HFFc6 (cell line): ENCODE data around the gene PHKA2. TPM values are rescaled to one million over a fixed set of nuclear protein-coding genes. Genes with fewer than 3 reads are reported as not detected.

Source experiments
- DNase-seq: peaks from one replicate; pipeline ENCODE4 v3.0.0-alpha.2; 2018
- H3K27ac Mint-ChIP-seq: 2 replicates; pipeline ENCODE4 v1.8.0; 2020; ENCODE audit warnings: mild to moderate bottlenecking, mixed read lengths
- H3K27me3 Mint-ChIP-seq: 2 replicates; pipeline ENCODE4 v1.8.0; 2021; ENCODE audit warnings: mild to moderate bottlenecking, moderate library complexity, mixed read lengths; ENCODE audit not compliant: insufficient read depth
- H3K36me3 Mint-ChIP-seq: 2 replicates; pipeline ENCODE4 v1.8.0; 2021; ENCODE audit warnings: low read depth, mixed read lengths
- H3K4me1 Mint-ChIP-seq: 2 replicates; pipeline ENCODE4 v1.8.0; 2020; ENCODE audit warnings: low read depth, mixed read lengths
- H3K4me3 Mint-ChIP-seq: 2 replicates; pipeline ENCODE4 v1.8.0; 2020; ENCODE audit warnings: mild to moderate bottlenecking, moderate library complexity, mixed read lengths
- H3K9me3 Mint-ChIP-seq: 2 replicates; pipeline ENCODE4 v1.8.0; 2020; ENCODE audit warnings: mild to moderate bottlenecking, mixed read lengths
- total RNA-seq, 6 experiments: library from RNA; stranded (reverse); fragmentation: NEBNext Ultra II Directional; extraction: Animal tissue kit (Norgen Biotek cat#: 25700); gene quantifications; 2 replicates in 1 of 6; 3 replicates in 5 of 6; pipeline ENCODE4 v1.2.3, GENCODE V29; 2021
- TF ChIP-seq, protein P1 (sequence below): fragments of 200-600 bp; sonication (generic); IDR thresholded peaks from 2 replicates; pipeline ENCODE4 v1.5.0; 2021; ENCODE audit warnings: antibody characterized with exemption, mild to moderate bottlenecking

The PHKA2 gene
- total RNA-seq, 6 experiments from 2014 or later = 12.2 to 18.2 (median 16.9) TPM

DNA sequence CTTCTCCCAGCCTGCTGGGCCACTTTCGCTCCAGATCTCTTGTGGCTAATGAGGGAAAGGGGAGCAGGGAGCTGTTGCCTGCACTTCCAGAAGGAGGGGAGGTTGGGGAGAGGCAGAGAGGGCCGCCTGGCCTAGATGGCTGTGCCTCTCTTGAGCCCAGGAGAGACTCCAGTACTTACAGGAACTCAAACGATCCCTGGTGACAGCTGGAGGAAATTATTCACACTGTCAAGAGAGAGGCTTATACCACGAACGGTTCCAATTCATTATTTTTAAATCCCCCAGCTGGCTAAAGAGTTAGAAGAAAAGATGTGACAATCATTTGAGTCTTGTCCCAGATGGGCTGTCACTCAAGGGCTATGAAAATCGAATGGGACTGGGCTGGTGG is 96.1 kb downstream of the PHKA2 start:
- Mint-ChIP-seq H3K36me3 (no peaks in the 10 kb centered on the region), H3K27me3 (no peaks in the 10 kb centered on the region; the same call in 1 of the 2 replicates), H3K27ac (no peak overlapping the region), H3K9me3 (no peaks in the 10 kb centered on the region), H3K4me3 (no peak overlapping the region), H3K4me1 (peaks cover 18% of the 10 kb centered on the region)
- DNase-seq = no peak
- TF ChIP-seq, protein P1, sequence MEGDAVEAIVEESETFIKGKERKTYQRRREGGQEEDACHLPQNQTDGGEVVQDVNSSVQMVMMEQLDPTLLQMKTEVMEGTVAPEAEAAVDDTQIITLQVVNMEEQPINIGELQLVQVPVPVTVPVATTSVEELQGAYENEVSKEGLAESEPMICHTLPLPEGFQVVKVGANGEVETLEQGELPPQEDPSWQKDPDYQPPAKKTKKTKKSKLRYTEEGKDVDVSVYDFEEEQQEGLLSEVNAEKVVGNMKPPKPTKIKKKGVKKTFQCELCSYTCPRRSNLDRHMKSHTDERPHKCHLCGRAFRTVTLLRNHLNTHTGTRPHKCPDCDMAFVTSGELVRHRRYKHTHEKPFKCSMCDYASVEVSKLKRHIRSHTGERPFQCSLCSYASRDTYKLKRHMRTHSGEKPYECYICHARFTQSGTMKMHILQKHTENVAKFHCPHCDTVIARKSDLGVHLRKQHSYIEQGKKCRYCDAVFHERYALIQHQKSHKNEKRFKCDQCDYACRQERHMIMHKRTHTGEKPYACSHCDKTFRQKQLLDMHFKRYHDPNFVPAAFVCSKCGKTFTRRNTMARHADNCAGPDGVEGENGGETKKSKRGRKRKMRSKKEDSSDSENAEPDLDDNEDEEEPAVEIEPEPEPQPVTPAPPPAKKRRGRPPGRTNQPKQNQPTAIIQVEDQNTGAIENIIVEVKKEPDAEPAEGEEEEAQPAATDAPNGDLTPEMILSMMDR = no peak

DNA sequence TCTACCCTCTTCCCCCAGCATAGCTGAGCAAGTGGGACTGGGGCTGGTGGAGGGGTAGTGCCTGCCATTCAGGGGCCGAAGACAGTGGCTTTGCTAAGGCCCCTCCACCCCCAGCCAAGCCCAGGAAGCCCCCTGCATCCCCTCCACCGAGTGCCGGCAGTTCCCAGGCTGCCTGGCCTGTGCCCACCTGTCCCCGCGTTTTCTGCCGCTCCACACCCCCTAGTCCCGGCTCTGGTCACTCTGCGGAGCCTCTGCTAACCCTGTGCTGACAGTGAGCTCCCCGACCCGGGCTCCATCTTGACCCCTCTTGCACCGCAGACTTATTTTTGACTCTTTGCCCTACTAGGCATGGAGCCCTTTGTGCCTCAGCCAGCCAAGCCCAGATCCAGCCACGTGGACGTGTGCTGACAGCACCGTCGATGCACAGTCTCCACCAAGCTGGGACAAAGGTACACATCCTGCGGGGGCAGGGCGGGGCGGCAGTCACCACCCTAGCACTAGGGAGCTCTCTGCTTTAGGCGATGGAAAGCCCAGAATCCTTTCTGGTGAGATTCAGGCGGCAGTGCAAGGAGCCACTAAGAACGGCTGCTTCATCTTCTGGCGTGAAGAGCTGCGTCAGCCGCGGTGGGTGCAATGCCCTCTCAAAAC is 96.6 kb downstream of the PHKA2 start:
- H3K27ac Mint-ChIP-seq = no peak overlapping the region
- no peak for DNase-seq
- TF ChIP-seq, protein P1 = no peak
- no peaks in the 10 kb centered on the region; the same call in 1 of the 2 replicates for H3K27me3 Mint-ChIP-seq
- H3K36me3 Mint-ChIP-seq = no peaks in the 10 kb centered on the region
- peaks cover 18% of the 10 kb centered on the region for H3K4me1 Mint-ChIP-seq
- 0 out of 2 replicates have a peak, but pooled peaks cover 2% of the 10 kb centered on the region for H3K9me3 Mint-ChIP-seq
- H3K4me3 Mint-ChIP-seq = peak overlapping the region; percentile 85; the same call in 1 of the 2 replicates

DNA sequence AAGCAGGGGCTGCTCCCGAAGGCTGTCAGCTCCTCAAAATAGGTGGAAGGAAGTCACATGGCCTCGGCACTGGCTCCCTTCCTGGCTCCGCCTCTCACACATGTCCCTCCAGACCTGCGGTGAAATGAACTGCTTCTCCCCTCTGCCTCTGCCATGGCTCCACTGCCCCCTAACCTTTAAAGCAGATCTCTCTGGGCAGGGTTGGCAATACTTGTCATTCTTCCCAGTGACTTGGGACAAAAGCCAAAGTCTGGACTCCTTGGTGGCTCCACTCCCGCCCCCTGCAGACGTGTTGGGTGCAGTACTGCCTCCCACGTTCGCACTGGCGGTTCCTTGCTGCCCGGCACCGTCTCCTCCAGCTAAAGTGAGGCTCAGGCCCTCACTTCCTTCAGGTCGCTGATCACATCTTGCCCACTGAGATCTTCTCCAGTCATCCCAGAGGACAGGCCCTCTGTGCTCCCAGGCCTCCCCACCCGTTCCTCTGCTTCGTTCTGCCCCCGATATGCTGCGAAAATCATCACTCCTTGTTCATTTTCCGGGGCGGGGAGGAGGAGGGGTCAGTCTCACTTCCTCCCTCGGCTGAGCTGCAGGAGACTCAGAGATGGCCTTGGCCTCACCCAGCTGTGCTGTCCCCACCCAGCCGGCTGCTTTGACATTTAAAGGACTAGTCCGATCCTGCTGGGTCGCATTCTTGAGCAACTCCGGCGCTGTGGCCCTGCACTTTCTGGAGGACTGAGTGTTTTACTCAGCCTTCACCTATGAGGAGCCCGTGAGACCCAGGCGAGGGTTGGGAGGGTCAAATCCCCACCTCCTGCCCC is 97.4 kb downstream of the PHKA2 start:
- H3K27ac Mint-ChIP-seq = peak overlapping the region; percentile 80

DNA sequence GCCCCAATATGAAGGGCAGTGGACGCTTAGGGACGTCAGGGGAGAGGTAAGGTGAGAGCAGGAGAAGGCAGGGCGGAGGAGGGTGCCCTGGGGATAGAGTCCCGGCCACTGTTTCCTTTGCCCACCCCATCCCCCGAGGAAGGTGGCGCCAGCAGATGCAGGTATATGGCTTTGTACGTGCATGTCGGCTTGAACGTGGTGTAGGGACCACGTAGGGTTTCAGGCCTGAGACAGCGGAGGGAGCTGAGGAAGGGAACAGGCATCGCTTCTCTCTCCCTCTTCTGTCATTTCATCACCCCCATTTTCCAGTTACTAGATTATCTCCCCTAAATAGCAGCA is 97.9 kb downstream of the PHKA2 start:
- TF ChIP-seq, protein P1 = no peak
- Mint-ChIP-seq H3K4me1 (peaks cover 18% of the 10 kb centered on the region), H3K27ac (peak overlapping the region; percentile 80; the same call in 1 of the 2 replicates), H3K36me3 (no peaks in the 10 kb centered on the region), H3K9me3 (0 out of 2 replicates have a peak, but pooled peaks cover 4% of the 10 kb centered on the region), H3K27me3 (no peaks in the 10 kb centered on the region; the same call in 1 of the 2 replicates), H3K4me3 (peak overlapping the region; percentile 85)
- DNase-seq = no peak

More for the DNA sequence above, 97.4 kb downstream of the PHKA2 start:
- H3K9me3 Mint-ChIP-seq = 0 out of 2 replicates have a peak, but pooled peaks cover 4% of the 10 kb centered on the region
- peaks cover 18% of the 10 kb centered on the region for H3K4me1 Mint-ChIP-seq
- DNase-seq = peak; percentile 13
- H3K4me3 Mint-ChIP-seq = peak overlapping the region; percentile 85
- TF ChIP-seq, protein P1 = peak; percentile 70
- no peaks in the 10 kb centered on the region for H3K36me3 Mint-ChIP-seq
- no peaks in the 10 kb centered on the region; the same call in 1 of the 2 replicates for H3K27me3 Mint-ChIP-seq

DNA sequence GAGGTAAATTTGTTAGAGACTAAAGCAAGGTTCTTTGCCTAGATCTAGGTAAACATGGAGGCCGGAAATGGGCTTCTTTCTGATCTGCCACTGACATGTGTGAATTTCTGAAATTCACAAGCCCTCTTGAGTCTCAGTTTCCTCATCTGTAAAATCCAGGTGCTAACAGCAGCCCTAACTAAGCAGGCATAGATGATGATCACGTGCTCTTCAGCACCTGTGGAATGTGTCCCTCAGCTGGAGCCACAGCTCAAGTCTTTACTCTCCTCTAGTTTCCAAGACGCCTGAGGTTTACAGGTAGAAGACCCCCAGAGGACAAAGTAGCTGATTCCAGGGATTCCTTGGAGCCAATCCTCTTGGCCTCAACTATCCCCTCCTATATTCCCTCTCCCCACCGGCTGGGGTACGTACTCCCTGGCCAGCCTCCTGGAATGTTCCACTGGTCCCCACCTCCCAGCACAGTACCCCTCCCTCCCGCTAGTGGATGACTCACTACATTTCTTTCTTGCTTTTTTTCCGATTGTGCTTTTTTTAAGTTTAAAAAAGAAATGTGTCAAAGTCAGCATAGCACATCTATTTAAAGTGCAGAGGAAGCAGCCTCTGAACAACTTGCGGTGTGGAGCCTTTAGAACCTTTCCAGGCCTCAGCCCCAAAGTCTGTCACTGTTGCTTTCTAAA is 98.4 kb downstream of the PHKA2 start:
- no peaks in the 10 kb centered on the region for H3K36me3 Mint-ChIP-seq
- 0 out of 2 replicates have a peak, but pooled peaks cover 4% of the 10 kb centered on the region for H3K9me3 Mint-ChIP-seq
- no peaks in the 10 kb centered on the region; the same call in 1 of the 2 replicates for H3K27me3 Mint-ChIP-seq
- TF ChIP-seq, protein P1 = no peak
- peaks cover 18% of the 10 kb centered on the region for H3K4me1 Mint-ChIP-seq
- no peak overlapping the region for H3K27ac Mint-ChIP-seq
- peak overlapping the region; percentile 85 for H3K4me3 Mint-ChIP-seq
- DNase-seq = no peak
